DOHH2 (cell line): ENCODE results near the gene PLCL1.
A peak's percentile ranks its signal among the peaks of the same experiment; 100 is the strongest.

Experiments
- H3F3A ChIP-seq: fragments of 200-600 bp; sonication (generic), shearing (Covaris generic); 2 replicates; pipeline ENCODE4 v1.6.0; 2016; ENCODE audit warnings: antibody characterized with exemption, mild to moderate bottlenecking; ENCODE audit not compliant: control insufficient read depth, insufficient read depth
- H3K27ac ChIP-seq: fragments of 200-600 bp; sonication (generic); 2 replicates; pipeline ENCODE4 v1.5.1; 2014; ENCODE audit warnings: low read depth, mild to moderate bottlenecking, low read length, moderate library complexity
- H3K27me3 ChIP-seq: fragments of 200-600 bp; sonication (generic); 2 replicates; pipeline ENCODE4 v1.6.1; 2014; ENCODE audit warnings: mild to moderate bottlenecking, low read length, mixed read lengths; ENCODE audit not compliant: control insufficient read depth
- H3K36me3 ChIP-seq: fragments of 200-600 bp; sonication (generic); 2 replicates; pipeline ENCODE4 v1.6.1; 2014; ENCODE audit warnings: mild to moderate bottlenecking, low read length, moderate library complexity, mixed read lengths; ENCODE audit not compliant: control insufficient read depth
- H3K4me1 ChIP-seq: fragments of 200-600 bp; sonication (generic); 2 replicates; pipeline ENCODE4 v1.6.1; 2014; ENCODE audit warnings: mild to moderate bottlenecking, low read length, mixed read lengths; ENCODE audit not compliant: control insufficient read depth
- H3K4me2 ChIP-seq: fragments of 200-600 bp; sonication (generic); 2 replicates; pipeline ENCODE4 v1.6.0; 2014; ENCODE audit warnings: mild to moderate bottlenecking, low read length, moderate library complexity
- H3K4me3 ChIP-seq: fragments of 200-600 bp; sonication (generic); 2 replicates; pipeline ENCODE4 v1.5.1; 2014; ENCODE audit warnings: mild to moderate bottlenecking, low read length, mixed read lengths
- H3K79me2 ChIP-seq: fragments of 200-600 bp; sonication (generic); 2 replicates; pipeline ENCODE4 v1.6.1; 2014; ENCODE audit warnings: mild to moderate bottlenecking, low read length, mixed read lengths; ENCODE audit not compliant: control insufficient read depth
- H3K9me2 ChIP-seq: fragments of 200-600 bp; sonication (generic); replicated peaks from 2 replicates; pipeline ENCODE4 v1.6.1; 2014; ENCODE audit warnings: mild to moderate bottlenecking, low read length, mixed read lengths; ENCODE audit not compliant: control insufficient read depth
- H3K9me3 ChIP-seq: fragments of 200-600 bp; sonication (generic); 2 replicates; pipeline ENCODE4 v1.6.1; 2014; ENCODE audit warnings: antibody characterized with exemption, low read length, mixed read lengths; ENCODE audit not compliant: control insufficient read depth, insufficient read depth
- H4K20me1 ChIP-seq: fragments of 200-600 bp; sonication (generic); 2 replicates; pipeline ENCODE4 v1.6.0; 2014; ENCODE audit warnings: low read depth, mild to moderate bottlenecking, antibody characterized with exemption, low read length, moderate library complexity; ENCODE audit not compliant: control insufficient read depth, insufficient read depth
- CTCF ChIP-seq: fragments of 200-600 bp; sonication (generic); IDR thresholded peaks from one replicate; pipeline ENCODE4 v1.5.1; 2014; ENCODE audit warnings: antibody characterized with exemption, mild to moderate bottlenecking, low read depth, low read length; ENCODE audit not compliant: poor library complexity, severe bottlenecking
- EZH2phosphoT487 ChIP-seq: fragments of 200-600 bp; sonication (generic); IDR thresholded peaks from 2 replicates; pipeline ENCODE4 v1.6.1; 2017; ENCODE audit warnings: borderline replicate concordance, mild to moderate bottlenecking, antibody characterized with exemption, low read length, moderate library complexity, mixed read lengths

Gene PLCL1

DNA sequence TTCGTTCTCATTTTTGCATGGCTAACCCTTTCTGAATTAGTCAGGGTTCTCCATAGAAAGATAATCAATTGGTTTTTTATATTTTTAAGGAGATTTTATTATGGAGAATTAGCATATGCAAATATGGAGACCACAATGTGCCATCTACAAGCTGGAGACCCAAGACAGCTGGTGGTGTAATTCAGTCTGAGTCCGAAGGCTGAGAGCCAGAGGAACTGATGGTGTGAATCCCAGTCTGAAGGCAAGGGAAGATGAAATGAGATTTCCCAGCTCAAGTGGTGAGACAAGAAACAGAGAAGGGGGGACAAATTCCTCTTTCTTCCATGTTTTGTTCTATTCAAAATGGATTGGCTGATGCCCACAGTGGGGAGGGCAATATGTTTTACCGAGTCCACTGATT lies 80.7 kb downstream of the PLCL1 start:
- H4K20me1 ChIP-seq: no peaks in the 10 kb centered on the region
- no peak overlapping the region for H3K4me2 ChIP-seq
- no peaks in the 10 kb centered on the region for H3K9me2 ChIP-seq
- no peak overlapping the region for H3K4me3 ChIP-seq
- peaks cover 7% of the 10 kb centered on the region for H3K4me1 ChIP-seq
- H3K79me2 ChIP-seq: no peaks in the 10 kb centered on the region
- H3K9me3 ChIP-seq: no peaks in the 10 kb centered on the region
- no peaks in the 10 kb centered on the region for H3F3A ChIP-seq
- no peak overlapping the region for H3K27ac ChIP-seq
- H3K27me3 ChIP-seq: no peaks in the 10 kb centered on the region
- TF ChIP-seq EZH2phosphoT487: no peak
- TF ChIP-seq CTCF: no peak
- H3K36me3 ChIP-seq: no peaks in the 10 kb centered on the region

DNA sequence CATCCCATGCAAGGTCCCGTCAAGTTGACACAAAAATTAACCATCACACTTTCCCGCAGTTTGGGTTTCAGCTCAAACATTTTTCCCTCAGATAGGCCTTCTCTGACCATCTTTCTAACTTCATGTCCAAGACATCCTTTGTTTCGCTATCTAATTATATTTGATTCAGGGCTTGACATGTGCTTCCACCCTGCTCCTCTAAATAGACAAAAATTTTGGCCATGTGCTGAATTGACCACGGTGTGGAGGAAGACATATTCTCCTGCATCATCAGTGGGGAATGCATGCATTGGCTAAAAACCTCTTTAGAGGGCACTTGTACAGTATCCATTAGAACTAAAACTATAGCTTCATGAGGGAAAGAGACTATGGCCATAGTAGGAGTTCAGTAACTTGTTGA lies 81.2 kb downstream of the PLCL1 start:
- Histone ChIP-seq H3K36me3 (no peaks in the 10 kb centered on the region), H3K4me3 (no peak overlapping the region), H3K4me2 (no peak overlapping the region), H4K20me1 (no peaks in the 10 kb centered on the region), H3K27ac (no peak overlapping the region), H3K9me3 (no peaks in the 10 kb centered on the region), H3F3A (no peaks in the 10 kb centered on the region), H3K79me2 (no peaks in the 10 kb centered on the region), H3K27me3 (no peaks in the 10 kb centered on the region), H3K9me2 (no peaks in the 10 kb centered on the region), H3K4me1 (peaks cover 7% of the 10 kb centered on the region)
- TF ChIP-seq CTCF: no peak
- TF ChIP-seq EZH2phosphoT487: no peak

DNA sequence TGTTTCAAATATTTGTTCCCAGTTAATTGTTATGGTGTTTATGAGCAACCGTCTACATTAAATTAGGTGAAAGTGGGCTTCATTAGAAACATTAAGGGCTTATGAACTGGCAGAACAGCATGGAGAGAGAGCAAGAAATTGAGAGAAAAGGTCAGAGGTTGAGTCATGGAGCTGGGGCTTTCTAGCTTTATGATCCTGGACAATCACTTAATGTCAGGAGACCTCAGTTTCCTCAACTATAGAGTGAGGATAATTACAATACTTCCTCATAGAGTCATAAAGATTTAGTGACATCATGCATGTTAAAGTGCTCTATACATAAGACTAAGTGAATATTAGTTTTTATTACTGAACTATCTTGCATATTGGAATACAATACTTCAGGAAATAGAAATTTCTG lies 83.9 kb downstream of the PLCL1 start:
- H3K27ac ChIP-seq: no peak overlapping the region
- no peaks in the 10 kb centered on the region for H3K79me2 ChIP-seq
- no peaks in the 10 kb centered on the region for H3K27me3 ChIP-seq
- no peaks in the 10 kb centered on the region for H3F3A ChIP-seq
- TF ChIP-seq EZH2phosphoT487 (no peak), CTCF (no peak)
- no peaks in the 10 kb centered on the region for H3K9me3 ChIP-seq
- no peaks in the 10 kb centered on the region for H4K20me1 ChIP-seq
- H3K9me2 ChIP-seq: no peaks in the 10 kb centered on the region
- H3K36me3 ChIP-seq: no peaks in the 10 kb centered on the region
- H3K4me1 ChIP-seq: peaks cover 7% of the 10 kb centered on the region
- H3K4me2 ChIP-seq: no peak overlapping the region
- no peak overlapping the region for H3K4me3 ChIP-seq

GRCh38 chr2:197889041-197889440 lies 84.6 kb downstream of the PLCL1 start:
- TF ChIP-seq CTCF: no peak
- no peak for TF ChIP-seq EZH2phosphoT487
- H3K27ac ChIP-seq: no peak overlapping the region
- H3K79me2 ChIP-seq: no peaks in the 10 kb centered on the region
- no peaks in the 10 kb centered on the region for H3F3A ChIP-seq
- H3K9me2 ChIP-seq: no peaks in the 10 kb centered on the region
- H3K9me3 ChIP-seq: no peaks in the 10 kb centered on the region
- H3K4me2 ChIP-seq: peak overlapping the region; percentile 20
- H3K4me3 ChIP-seq: no peak overlapping the region
- H3K4me1 ChIP-seq: peaks cover 7% of the 10 kb centered on the region
- no peaks in the 10 kb centered on the region for H3K36me3 ChIP-seq
- H4K20me1 ChIP-seq: no peaks in the 10 kb centered on the region
- no peaks in the 10 kb centered on the region for H3K27me3 ChIP-seq
